M059J (cell line): Measurements from ENCODE around the gene LIX1. TPM values are rescaled to one million over a fixed set of nuclear protein-coding genes. Genes with fewer than 3 reads are reported as not detected.
A peak's percentile ranks its signal among the peaks of the same experiment; 100 is the strongest.
"Not testable (repeated sequence)": the region's sequence is repeated elsewhere in the genome, so short reads cannot be mapped to it uniquely, and the experiment has no call there.

ENCODE experiments used
- DNase-seq: peaks from one replicate; pipeline ENCODE4 v3.0.0-alpha.2; 2012; ENCODE audit warnings: low read depth
- total RNA-seq: library from RNA; depleted of rRNA; stranded (reverse); fragments of >200 nt; shearing (Covaris generic); gene quantifications from 2 replicates; pipeline ENCODE4 v1.2.3, GENCODE V29; 2014

The LIX1 gene
- total RNA-seq, 1 experiment from 2014 or later, result not detected

- no peak for DNase-seq
Measured at GRCh38 chr5:97141539-97141938, 872 bp downstream of the LIX1 start.

- no peak for DNase-seq
Measured at GRCh38 chr5:97141031-97141430, 1.4 kb downstream of the LIX1 start.

- DNase-seq, result not testable (repeated sequence)
Measured at GRCh38 chr5:97140250-97140649, 2.2 kb downstream of the LIX1 start.

GRCh38 chr5:97136475-97136874, 5.9 kb downstream of the LIX1 start:
- no peak for DNase-seq

GRCh38 chr5:97135868-97136267, 6.5 kb downstream of the LIX1 start:
- DNase-seq, result no peak

GRCh38 chr5:97134634-97135033, 7.8 kb downstream of the LIX1 start:
- no peak for DNase-seq

- DNase-seq, result no peak
Measured at GRCh38 chr5:97133101-97133500, 9.3 kb downstream of the LIX1 start.

- DNase-seq, result no peak
Measured at GRCh38 chr5:97131921-97132320, 10.5 kb downstream of the LIX1 start.

- DNase-seq, result peak; percentile 17
Measured at GRCh38 chr5:97131139-97131710, 11.2 kb downstream of the LIX1 start.

- no peak for DNase-seq
Measured at GRCh38 chr5:97127727-97128126, 14.7 kb downstream of the LIX1 start.

- no peak for DNase-seq
Measured at GRCh38 chr5:97125125-97125683, 17.2 kb downstream of the LIX1 start.

GRCh38 chr5:97124335-97124734, 18.1 kb downstream of the LIX1 start:
- no peak for DNase-seq

- no peak for DNase-seq
Measured at GRCh38 chr5:97121848-97122247, 20.6 kb downstream of the LIX1 start.

GRCh38 chr5:97120195-97120594, 22.2 kb downstream of the LIX1 start:
- no peak for DNase-seq

- DNase-seq, result no peak
Measured at GRCh38 chr5:97119007-97119390, 23.4 kb downstream of the LIX1 start.

- no peak for DNase-seq
Measured at GRCh38 chr5:97118261-97119006, 24.0 kb downstream of the LIX1 start.

GRCh38 chr5:97115932-97116331, 26.5 kb downstream of the LIX1 start:
- no peak for DNase-seq

- DNase-seq, result no peak
Measured at GRCh38 chr5:97112230-97112629, 30.2 kb downstream of the LIX1 start.

- no peak for DNase-seq
Measured at GRCh38 chr5:97111616-97112015, 30.8 kb downstream of the LIX1 start.

- no peak for DNase-seq
Measured at GRCh38 chr5:97111004-97111403, 31.4 kb downstream of the LIX1 start.

- no peak for DNase-seq
Measured at GRCh38 chr5:97107318-97107717, 35.1 kb downstream of the LIX1 start.

- no peak for DNase-seq
Measured at GRCh38 chr5:97106216-97106581, 36.2 kb downstream of the LIX1 start.

GRCh38 chr5:97105501-97106215, 36.8 kb downstream of the LIX1 start:
- no peak for DNase-seq
